SU-DHL-6 (cell line): Measurements from ENCODE around the gene CATSPER1.

Source experiments
- H2AFZ ChIP-seq: fragments of 200-600 bp; sonication (generic); 2 replicates; pipeline ENCODE4 v1.6.1; 2014; ENCODE audit warnings: low read depth, mild to moderate bottlenecking, moderate library complexity, mixed read lengths, antibody characterized with exemption, low read length; ENCODE audit not compliant: severe bottlenecking
- H3F3A ChIP-seq: fragments of 200-600 bp; shearing (Covaris generic); 2 replicates; pipeline ENCODE4 v1.6.0; 2016; ENCODE audit warnings: antibody characterized with exemption, mild to moderate bottlenecking; ENCODE audit not compliant: insufficient read depth
- H3K27ac ChIP-seq: fragments of 200-600 bp; sonication (generic); 2 replicates; pipeline ENCODE4 v1.5.1; 2016; ENCODE audit warnings: low read depth, mild to moderate bottlenecking, low read length, moderate library complexity, mixed read lengths
- H3K27me3 ChIP-seq: fragments of 200-600 bp; sonication (generic), shearing (Covaris generic); 2 replicates; pipeline ENCODE4 v1.6.0; 2014; ENCODE audit warnings: mild to moderate bottlenecking, low read length
- H3K36me3 ChIP-seq: fragments of 200-600 bp; sonication (generic); 2 replicates; pipeline ENCODE4 v1.6.1; 2014; ENCODE audit warnings: mild to moderate bottlenecking, low read length, mixed read lengths
- H3K4me2 ChIP-seq: fragments of 300-600, 200-600 bp; shearing (Covaris generic), sonication (generic); 2 replicates; pipeline ENCODE4 v1.6.0; 2014; ENCODE audit warnings: low read length, low read depth, mild to moderate bottlenecking; ENCODE audit not compliant: poor library complexity, severe bottlenecking
- H3K4me3 ChIP-seq: fragments of 200-600 bp; sonication (generic); 2 replicates; pipeline ENCODE4 v1.5.1; 2014; ENCODE audit warnings: antibody characterized with exemption, low read length, mild to moderate bottlenecking, mixed read lengths; ENCODE audit not compliant: insufficient read depth, poor library complexity, severe bottlenecking
- H3K79me2 ChIP-seq: fragments of 200-600 bp; sonication (generic); 2 replicates; pipeline ENCODE4 v1.6.1; 2014; ENCODE audit warnings: mild to moderate bottlenecking, low read length, moderate library complexity; ENCODE audit not compliant: insufficient read depth
- H3K9ac ChIP-seq: fragments of 200-600 bp; sonication (generic); 2 replicates; pipeline ENCODE4 v1.7.0; 2014; ENCODE audit warnings: mild to moderate bottlenecking, low read length
- H3K9me2 ChIP-seq: fragments of 200-600 bp; sonication (generic); replicated peaks from 2 replicates; pipeline ENCODE4 v1.6.1; 2014; ENCODE audit warnings: low read length; ENCODE audit not compliant: insufficient read depth
- H3K9me3 ChIP-seq: fragments of 200-600 bp; sonication (generic); 2 replicates; pipeline ENCODE4 v1.6.1; 2014; ENCODE audit warnings: low read length, mixed read lengths; ENCODE audit not compliant: insufficient read depth
- H4K20me1 ChIP-seq: fragments of 200-600 bp; sonication (generic); 2 replicates; pipeline ENCODE4 v1.6.1; 2014; ENCODE audit warnings: low read depth, mild to moderate bottlenecking, antibody characterized with exemption, low read length, moderate library complexity, mixed read lengths
- EZH2phosphoT487 ChIP-seq: fragments of 200-600 bp; sonication (generic), shearing (Covaris generic); conservative IDR thresholded peaks from 2 replicates; pipeline ENCODE4 v1.6.1; 2018; ENCODE audit warnings: mild to moderate bottlenecking, antibody characterized with exemption, low read length, moderate library complexity, mixed read lengths
- TF ChIP-seq, protein P1 (sequence below): fragments of 200-600 bp; sonication (generic); IDR thresholded peaks from one replicate; pipeline ENCODE4 v1.5.1; 2017; ENCODE audit warnings: antibody characterized with exemption, mild to moderate bottlenecking, low read length, moderate library complexity; ENCODE audit not compliant: insufficient read depth, poor library complexity, severe bottlenecking

The CATSPER1 gene

DNA sequence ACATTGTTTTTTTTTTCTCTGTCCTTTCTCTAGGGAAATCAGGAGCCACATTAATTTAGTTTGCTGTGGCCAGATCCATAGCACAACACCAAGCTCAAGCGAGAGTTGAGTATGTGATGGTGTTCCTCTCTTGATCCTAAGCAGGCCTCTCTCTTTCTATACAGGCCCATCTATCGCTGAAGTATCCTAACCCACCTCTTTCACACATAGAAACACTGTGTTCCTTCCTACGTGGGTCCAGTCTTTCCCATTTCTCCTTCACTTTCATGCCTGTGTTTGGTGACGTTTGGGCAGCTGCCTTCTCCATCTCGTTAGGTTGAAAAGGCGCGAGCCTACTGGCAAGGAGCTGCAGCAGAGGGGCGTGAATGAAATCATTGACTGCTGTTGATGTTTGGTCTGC, 46.2 kb upstream of the CATSPER1 start:
- Histone ChIP-seq H3K9me3 (no peaks in the 10 kb centered on the region), H3K9ac (no peak overlapping the region), H3K27ac (no peak overlapping the region), H3K36me3 (peaks cover 5% of the 10 kb centered on the region; the same call in 1 of the 2 replicates), H3K4me2 (no peak overlapping the region), H4K20me1 (no peaks in the 10 kb centered on the region), H3K4me3 (no peak overlapping the region), H3K27me3 (no peaks in the 10 kb centered on the region), H3K9me2 (no peaks in the 10 kb centered on the region), H2AFZ (no peak overlapping the region), H3F3A (peaks cover 38% of the 10 kb centered on the region), H3K79me2 (no peaks in the 10 kb centered on the region)
- TF ChIP-seq, protein P1, sequence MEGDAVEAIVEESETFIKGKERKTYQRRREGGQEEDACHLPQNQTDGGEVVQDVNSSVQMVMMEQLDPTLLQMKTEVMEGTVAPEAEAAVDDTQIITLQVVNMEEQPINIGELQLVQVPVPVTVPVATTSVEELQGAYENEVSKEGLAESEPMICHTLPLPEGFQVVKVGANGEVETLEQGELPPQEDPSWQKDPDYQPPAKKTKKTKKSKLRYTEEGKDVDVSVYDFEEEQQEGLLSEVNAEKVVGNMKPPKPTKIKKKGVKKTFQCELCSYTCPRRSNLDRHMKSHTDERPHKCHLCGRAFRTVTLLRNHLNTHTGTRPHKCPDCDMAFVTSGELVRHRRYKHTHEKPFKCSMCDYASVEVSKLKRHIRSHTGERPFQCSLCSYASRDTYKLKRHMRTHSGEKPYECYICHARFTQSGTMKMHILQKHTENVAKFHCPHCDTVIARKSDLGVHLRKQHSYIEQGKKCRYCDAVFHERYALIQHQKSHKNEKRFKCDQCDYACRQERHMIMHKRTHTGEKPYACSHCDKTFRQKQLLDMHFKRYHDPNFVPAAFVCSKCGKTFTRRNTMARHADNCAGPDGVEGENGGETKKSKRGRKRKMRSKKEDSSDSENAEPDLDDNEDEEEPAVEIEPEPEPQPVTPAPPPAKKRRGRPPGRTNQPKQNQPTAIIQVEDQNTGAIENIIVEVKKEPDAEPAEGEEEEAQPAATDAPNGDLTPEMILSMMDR = no peak
- no peak for TF ChIP-seq EZH2phosphoT487

GRCh38 chr11:66072081-66072480, 45.8 kb upstream of the CATSPER1 start:
- peak overlapping the region; percentile 17; the same call in 1 of the 2 replicates for H3K27ac ChIP-seq
- H3K4me2 ChIP-seq = peak overlapping the region; percentile 79
- TF ChIP-seq, protein P1 = no peak
- TF ChIP-seq EZH2phosphoT487 = no peak
- H3K9me3 ChIP-seq = no peaks in the 10 kb centered on the region
- H3K9me2 ChIP-seq = no peaks in the 10 kb centered on the region
- H3K9ac ChIP-seq = no peak overlapping the region
- no peaks in the 10 kb centered on the region for H3K79me2 ChIP-seq
- no peak overlapping the region for H3K4me3 ChIP-seq
- H3F3A ChIP-seq = peaks cover 38% of the 10 kb centered on the region
- no peak overlapping the region for H2AFZ ChIP-seq
- H3K36me3 ChIP-seq = peaks cover 7% of the 10 kb centered on the region
- H4K20me1 ChIP-seq = no peaks in the 10 kb centered on the region
- no peaks in the 10 kb centered on the region for H3K27me3 ChIP-seq

DNA sequence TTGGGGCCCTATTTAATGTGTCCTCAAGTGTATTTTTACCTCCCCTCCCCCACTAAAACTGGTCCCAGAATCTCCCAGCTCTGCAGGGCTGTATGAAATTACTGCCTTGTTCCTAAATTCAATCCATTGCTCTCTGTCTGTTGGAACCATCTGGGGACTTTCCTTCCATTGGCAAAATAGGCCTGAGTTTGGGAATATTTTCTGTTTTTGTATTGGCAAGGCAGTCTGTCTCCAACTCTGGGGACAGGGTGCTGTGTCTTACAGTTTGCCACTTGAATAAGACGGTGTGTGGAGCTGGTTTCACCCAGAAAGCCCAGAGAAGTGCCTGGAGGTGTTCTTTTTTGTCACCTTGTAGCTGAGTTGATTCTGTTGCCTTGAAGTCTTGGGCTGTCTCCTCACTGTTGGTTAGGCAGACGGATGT, 45.1 kb upstream of the CATSPER1 start:
- H3K79me2 ChIP-seq = no peaks in the 10 kb centered on the region
- no peaks in the 10 kb centered on the region for H4K20me1 ChIP-seq
- H3K4me3 ChIP-seq = peak overlapping the region; percentile 68
- peak overlapping the region; percentile 79 for H3K4me2 ChIP-seq
- H3K27me3 ChIP-seq = no peaks in the 10 kb centered on the region
- H3K36me3 ChIP-seq = peaks cover 7% of the 10 kb centered on the region
- H3F3A ChIP-seq = peaks cover 38% of the 10 kb centered on the region
- peak overlapping the region; percentile 17; the same call in 1 of the 2 replicates for H3K27ac ChIP-seq
- no peak for TF ChIP-seq EZH2phosphoT487
- TF ChIP-seq, protein P1 = no peak
- H3K9ac ChIP-seq = peak overlapping the region; percentile 69
- H2AFZ ChIP-seq = no peak overlapping the region
- no peaks in the 10 kb centered on the region for H3K9me2 ChIP-seq
- H3K9me3 ChIP-seq = no peaks in the 10 kb centered on the region
